MM.1S (cell line): Measurements from ENCODE around the gene LITAF.

Experiments
- DNase-seq: peaks from one replicate; pipeline ENCODE4 v3.0.0-alpha.2; 2015
- H2AFZ ChIP-seq: fragments of 300-600 bp; sonication (generic); 2 replicates; pipeline ENCODE4 v1.6.0; 2016; ENCODE audit warnings: antibody characterized with exemption, low read length
- H3F3A ChIP-seq: fragments of 300-600 bp; sonication (generic); 2 replicates; pipeline ENCODE4 v1.6.1; 2016; ENCODE audit warnings: mild to moderate bottlenecking, antibody characterized with exemption, low read length, moderate library complexity, mixed read lengths; ENCODE audit not compliant: insufficient read depth
- H3K27ac ChIP-seq: fragments of 300-600 bp; sonication (generic); 2 replicates; pipeline ENCODE4 v1.5.1; 2016; ENCODE audit warnings: mild to moderate bottlenecking, low read length
- H3K27me3 ChIP-seq: fragments of 300-600 bp; sonication (generic); replicated peaks from 2 replicates; pipeline ENCODE4 v1.6.0; 2016; ENCODE audit warnings: low read length; ENCODE audit not compliant: insufficient read depth
- H3K36me3 ChIP-seq: fragments of 300-600 bp; sonication (generic); replicated peaks from 2 replicates; pipeline ENCODE4 v1.6.1; 2016; ENCODE audit warnings: mild to moderate bottlenecking, low read length, mixed read lengths; ENCODE audit not compliant: insufficient read depth
- H3K4me1 ChIP-seq: fragments of 300-600 bp; sonication (generic); 2 replicates; pipeline ENCODE4 v1.6.1; 2016; ENCODE audit warnings: low read length, mixed read lengths
- H3K4me2 ChIP-seq: fragments of 300-600 bp; sonication (generic); 2 replicates; pipeline ENCODE4 v1.6.0; 2016; ENCODE audit warnings: low read depth, low read length
- H3K4me3 ChIP-seq: fragments of 300-600 bp; sonication (generic); 2 replicates; pipeline ENCODE4 v1.5.1; 2016; ENCODE audit warnings: low read length, mixed read lengths
- H3K79me2 ChIP-seq: fragments of 300-600 bp; sonication (generic); 2 replicates; pipeline ENCODE4 v1.6.1; 2016; ENCODE audit warnings: mixed run types, low read length, mixed read lengths
- H3K9ac ChIP-seq: fragments of 300-600 bp; sonication (generic); 2 replicates; pipeline ENCODE4 v1.6.1; 2016; ENCODE audit warnings: low read length, mixed read lengths
- H3K9me2 ChIP-seq: fragments of 300-600 bp; sonication (generic); replicated peaks from 2 replicates; pipeline ENCODE4 v1.6.1; 2016; ENCODE audit warnings: mild to moderate bottlenecking, low read length, mixed read lengths; ENCODE audit not compliant: insufficient read depth
- H3K9me3 ChIP-seq: fragments of 300-600 bp; sonication (generic); replicated peaks from 2 replicates; pipeline ENCODE4 v1.6.1; 2016; ENCODE audit warnings: mild to moderate bottlenecking, low read length, mixed read lengths; ENCODE audit not compliant: insufficient read depth
- H4K20me1 ChIP-seq: fragments of 300-600 bp; sonication (generic); 2 replicates; pipeline ENCODE4 v1.6.1; 2016; ENCODE audit warnings: mild to moderate bottlenecking, low read length, moderate library complexity, mixed read lengths; ENCODE audit not compliant: insufficient read depth
- EZH2 ChIP-seq: fragments of 300-600 bp; sonication (generic); optimal IDR thresholded peaks from 2 replicates; pipeline ENCODE3; 2017; ENCODE audit warnings: low read depth, mild to moderate bottlenecking, antibody characterized with exemption, low read length, mixed read lengths
- EZH2phosphoT487 ChIP-seq: fragments of 300-600 bp; sonication (generic); IDR thresholded peaks from 2 replicates; pipeline ENCODE4 v1.6.1; 2018; ENCODE audit warnings: antibody characterized with exemption, low read length
- TF ChIP-seq, protein P1 (sequence below): fragments of 300-600 bp; sonication (generic); IDR thresholded peaks from 2 replicates; pipeline ENCODE4 v1.5.1; 2016; ENCODE audit warnings: antibody characterized with exemption, low read length, mixed read lengths

LITAF gene

DNA sequence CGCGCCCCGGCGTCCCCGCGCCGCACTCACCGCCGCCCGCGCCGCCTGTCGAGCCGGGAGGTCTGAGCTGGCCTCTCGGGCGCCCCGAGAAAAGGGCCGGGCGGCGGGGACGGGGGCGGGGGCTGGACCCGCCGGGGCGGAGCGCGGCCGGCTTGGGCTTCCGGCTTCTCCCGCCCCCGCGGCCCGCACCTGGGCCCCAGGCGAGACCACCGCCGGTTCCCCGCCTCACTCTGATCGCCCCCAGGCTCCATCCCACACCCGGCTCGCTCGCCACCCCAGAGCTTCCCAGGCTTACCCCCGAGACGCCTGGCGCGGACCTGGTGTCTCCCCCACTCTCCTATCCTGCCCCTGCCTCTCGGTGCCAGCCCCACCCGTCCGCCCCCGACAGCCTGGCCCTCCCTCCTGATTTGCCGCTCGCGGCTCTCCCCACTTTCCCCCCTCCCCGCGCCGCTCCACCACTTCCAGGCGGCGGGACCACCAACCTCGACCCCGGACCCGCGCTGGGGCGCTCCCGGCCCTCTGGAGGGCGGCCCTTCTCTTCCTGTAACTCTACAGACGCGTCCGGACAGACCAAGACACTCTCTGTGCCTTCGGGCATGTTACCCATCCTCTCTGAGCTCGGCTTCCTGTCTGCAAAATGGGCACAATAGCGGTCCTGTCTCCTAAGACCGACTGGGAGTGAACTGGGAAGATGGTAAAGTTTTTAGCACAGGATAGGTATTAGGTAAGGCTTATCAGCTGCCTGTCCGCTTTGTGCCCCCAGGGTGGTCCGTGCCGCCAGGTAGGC, at the start of gene LITAF:
Gene LITAF, minus strand, starts transcription at position 64 of the 787 bp plus-strand sequence. CDS start 30,189 bp downstream, outside the sequence.
- Histone ChIP-seq H3K9ac (peak within 1 kb of the TSS; percentile 86), H3K9me2 (no peaks in the 10 kb centered on the region), H3K36me3 (no peaks in the 10 kb centered on the region), H3K9me3 (no peaks in the 10 kb centered on the region), H3K27me3 (no peaks in the 10 kb centered on the region), H3K27ac (peak within 1 kb of the TSS; percentile 73), H2AFZ (peak within 1 kb of the TSS; percentile 95), H3F3A (peaks cover 39% of the 10 kb centered on the region), H4K20me1 (no peaks in the 10 kb centered on the region), H3K79me2 (peaks cover 52% of the 10 kb centered on the region), H3K4me3 (peak within 1 kb of the TSS; percentile 82), H3K4me2 (peak within 1 kb of the TSS; percentile 85), H3K4me1 (peaks cover 14% of the 10 kb centered on the region)
- TF ChIP-seq EZH2 = no peak
- TF ChIP-seq, protein P1, sequence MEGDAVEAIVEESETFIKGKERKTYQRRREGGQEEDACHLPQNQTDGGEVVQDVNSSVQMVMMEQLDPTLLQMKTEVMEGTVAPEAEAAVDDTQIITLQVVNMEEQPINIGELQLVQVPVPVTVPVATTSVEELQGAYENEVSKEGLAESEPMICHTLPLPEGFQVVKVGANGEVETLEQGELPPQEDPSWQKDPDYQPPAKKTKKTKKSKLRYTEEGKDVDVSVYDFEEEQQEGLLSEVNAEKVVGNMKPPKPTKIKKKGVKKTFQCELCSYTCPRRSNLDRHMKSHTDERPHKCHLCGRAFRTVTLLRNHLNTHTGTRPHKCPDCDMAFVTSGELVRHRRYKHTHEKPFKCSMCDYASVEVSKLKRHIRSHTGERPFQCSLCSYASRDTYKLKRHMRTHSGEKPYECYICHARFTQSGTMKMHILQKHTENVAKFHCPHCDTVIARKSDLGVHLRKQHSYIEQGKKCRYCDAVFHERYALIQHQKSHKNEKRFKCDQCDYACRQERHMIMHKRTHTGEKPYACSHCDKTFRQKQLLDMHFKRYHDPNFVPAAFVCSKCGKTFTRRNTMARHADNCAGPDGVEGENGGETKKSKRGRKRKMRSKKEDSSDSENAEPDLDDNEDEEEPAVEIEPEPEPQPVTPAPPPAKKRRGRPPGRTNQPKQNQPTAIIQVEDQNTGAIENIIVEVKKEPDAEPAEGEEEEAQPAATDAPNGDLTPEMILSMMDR = peak; percentile 12; the same call in 1 of the 2 replicates
- DNase-seq = peak; percentile 72

DNA sequence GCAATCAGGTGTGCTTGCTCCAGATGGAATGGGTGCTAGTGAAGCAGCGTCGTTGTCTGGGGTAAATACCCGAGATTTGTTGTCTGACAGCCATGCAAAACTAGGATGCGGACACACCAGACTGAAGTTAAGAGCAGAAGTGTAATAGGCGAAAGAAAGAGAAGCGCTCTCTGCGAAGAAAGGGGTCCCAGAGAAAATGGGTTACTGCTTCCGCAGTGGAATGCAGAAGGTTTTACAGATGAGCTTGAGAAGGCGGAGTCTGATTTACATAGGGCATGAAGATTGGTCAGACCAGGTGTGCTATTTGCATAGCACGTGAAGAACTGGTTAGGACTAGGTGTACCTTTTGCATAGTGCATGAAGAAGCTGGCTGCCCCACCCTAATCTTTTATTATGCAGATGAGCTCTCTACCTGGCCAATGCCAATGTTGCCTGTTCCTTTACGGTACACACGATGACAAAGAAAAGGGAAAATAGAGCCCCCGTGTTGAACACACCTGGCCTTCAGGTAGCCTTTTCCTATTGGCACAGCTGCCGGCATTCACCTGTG, 49.5 kb upstream of the LITAF start:
- H3K9me2 ChIP-seq = no peaks in the 10 kb centered on the region
- H3K4me3 ChIP-seq = no peak overlapping the region
- DNase-seq = no peak
- H3K27ac ChIP-seq = no peak overlapping the region
- H3K9ac ChIP-seq = no peak overlapping the region
- no peaks in the 10 kb centered on the region for H3K9me3 ChIP-seq
- H3K79me2 ChIP-seq = no peaks in the 10 kb centered on the region
- no peak for TF ChIP-seq EZH2phosphoT487
- no peak for TF ChIP-seq EZH2
- TF ChIP-seq, protein P1 = no peak
- H3K27me3 ChIP-seq = no peaks in the 10 kb centered on the region
- H3K4me1 ChIP-seq = peaks cover 4% of the 10 kb centered on the region
- no peaks in the 10 kb centered on the region for H3F3A ChIP-seq
- no peak overlapping the region for H3K4me2 ChIP-seq
- no peaks in the 10 kb centered on the region for H3K36me3 ChIP-seq
- no peaks in the 10 kb centered on the region for H4K20me1 ChIP-seq
- H2AFZ ChIP-seq = no peak overlapping the region

DNA sequence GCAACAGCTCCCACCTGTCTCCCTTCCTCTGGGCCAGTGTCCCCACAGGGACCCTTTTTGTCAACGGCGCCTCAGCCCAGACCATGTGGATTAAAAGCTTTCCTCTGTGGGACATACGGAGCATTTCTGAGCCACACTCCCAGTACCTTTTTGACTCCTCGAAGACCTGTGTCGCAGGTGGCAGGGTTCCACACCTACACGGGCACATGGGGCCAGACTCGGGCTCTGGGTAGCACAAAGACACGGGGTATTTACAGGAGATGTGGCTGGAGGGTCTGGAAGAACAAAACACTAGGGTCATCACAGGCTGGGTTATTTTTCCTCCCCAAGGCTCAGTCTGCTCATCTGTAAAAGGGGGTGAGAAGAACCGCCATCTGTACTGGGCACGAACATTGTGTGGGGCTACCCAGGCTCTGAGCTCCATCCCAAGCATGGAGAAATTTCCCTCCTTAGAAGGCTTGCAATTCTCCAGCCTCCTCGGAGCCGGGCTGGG, 49.0 kb upstream of the LITAF start:
- Histone ChIP-seq H3K9me3 (no peaks in the 10 kb centered on the region), H3K79me2 (no peaks in the 10 kb centered on the region), H3K36me3 (no peaks in the 10 kb centered on the region), H4K20me1 (no peaks in the 10 kb centered on the region), H3K27me3 (no peaks in the 10 kb centered on the region), H3K27ac (no peak overlapping the region), H3K4me3 (no peak overlapping the region), H3K9me2 (no peaks in the 10 kb centered on the region), H3K9ac (no peak overlapping the region), H2AFZ (no peak overlapping the region), H3F3A (no peaks in the 10 kb centered on the region), H3K4me1 (no peaks in the 10 kb centered on the region), H3K4me2 (no peak overlapping the region)
- no peak for TF ChIP-seq EZH2phosphoT487
- DNase-seq = no peak
